Smooth muscle cell (in vitro differentiated cells): ENCODE measurements around the gene CBR4. TPM values are rescaled to one million over a fixed set of nuclear protein-coding genes. Genes with fewer than 3 reads are reported as not detected.

Experiments
- DNase-seq: peaks from one replicate; lab custom pipeline; 2025; ENCODE audit not compliant: unreplicated experiment; lab: John Stamatoyannopoulos, UW
- H2AFZ ChIP-seq: fragments of 200-600 bp; sonication (generic); 2 replicates; pipeline ENCODE4 v1.6.0; 2016; ENCODE audit warnings: antibody characterized with exemption, low read depth, mild to moderate bottlenecking
- H3F3A ChIP-seq: fragments of 200-600 bp; sonication (generic); 2 replicates; pipeline ENCODE4 v1.6.0; 2017; ENCODE audit warnings: antibody characterized with exemption, low read depth
- H3K27ac ChIP-seq: fragments of 200-600 bp; sonication (generic); 2 replicates; pipeline ENCODE4 v1.5.1; 2016; ENCODE audit warnings: low read depth, mild to moderate bottlenecking
- H3K27me3 ChIP-seq: fragments of 200-600 bp; sonication (generic); 2 replicates; pipeline ENCODE4 v1.6.1; 2016; ENCODE audit warnings: low read depth, mild to moderate bottlenecking
- H3K36me3 ChIP-seq: fragments of 200-600 bp; sonication (generic); 2 replicates; pipeline ENCODE4 v1.5.1; 2016; ENCODE audit warnings: low read depth
- H3K4me1 ChIP-seq: fragments of 200-600 bp; sonication (generic); 2 replicates; pipeline ENCODE4 v1.5.1; 2016; ENCODE audit warnings: low read depth
- H3K4me2 ChIP-seq: fragments of 200-600 bp; sonication (generic); 2 replicates; pipeline ENCODE4 v1.6.0; 2016; ENCODE audit warnings: mild to moderate bottlenecking
- H3K4me3 ChIP-seq: fragments of 200-600 bp; sonication (generic); 2 replicates; pipeline ENCODE4 v1.5.1; 2016; ENCODE audit warnings: mild to moderate bottlenecking
- H3K79me2 ChIP-seq: fragments of 200-600 bp; sonication (generic); 2 replicates; pipeline ENCODE4 v1.6.0; 2016; ENCODE audit warnings: low read depth, mild to moderate bottlenecking
- H3K9ac ChIP-seq: fragments of 200-600 bp; sonication (generic); 2 replicates; pipeline ENCODE4 v1.6.0; 2016; ENCODE audit warnings: low read depth
- H3K9me3 ChIP-seq: fragments of 200-600 bp; sonication (generic); replicated peaks from 2 replicates; pipeline ENCODE4 v1.5.1; 2016; ENCODE audit warnings: low read depth
- H4K20me1 ChIP-seq: fragments of 200-600 bp; sonication (generic); 2 replicates; pipeline ENCODE4 v1.6.0; 2016; ENCODE audit warnings: low read depth
- CTCF ChIP-seq: fragments of 200-600 bp; sonication (generic); IDR thresholded peaks from 2 replicates; pipeline ENCODE4 v1.5.1; 2017; ENCODE audit warnings: borderline replicate concordance, mild to moderate bottlenecking, antibody characterized with exemption; ENCODE audit not compliant: insufficient read depth, poor library complexity, severe bottlenecking
- WGBS: methylation state at CpG from one replicate; pipeline ENCODE4 v1.1.7; 2016; ENCODE audit warnings: low lambda C conversion rate; 5-methylcytosine and 5-hydroxymethylcytosine counted together
- polyA plus RNA-seq: library from polyadenylated mRNA; unstranded; fragments of >200 nt; fragmentation: Nextera tagmentation; extraction: Ambion mirVana; gene quantifications from 2 replicates; pipeline ENCODE4 v1.2.1, GENCODE V29; 2016
- total RNA-seq: library from RNA; depleted of rRNA; stranded (reverse); fragments of >200 nt; gene quantifications from 2 replicates; pipeline ENCODE4 v1.2.3, GENCODE V29; 2014

CBR4 gene
- total and polyA plus RNA-seq, 2 experiments from 2014 or later = 7.6 to 14.5 TPM

DNA sequence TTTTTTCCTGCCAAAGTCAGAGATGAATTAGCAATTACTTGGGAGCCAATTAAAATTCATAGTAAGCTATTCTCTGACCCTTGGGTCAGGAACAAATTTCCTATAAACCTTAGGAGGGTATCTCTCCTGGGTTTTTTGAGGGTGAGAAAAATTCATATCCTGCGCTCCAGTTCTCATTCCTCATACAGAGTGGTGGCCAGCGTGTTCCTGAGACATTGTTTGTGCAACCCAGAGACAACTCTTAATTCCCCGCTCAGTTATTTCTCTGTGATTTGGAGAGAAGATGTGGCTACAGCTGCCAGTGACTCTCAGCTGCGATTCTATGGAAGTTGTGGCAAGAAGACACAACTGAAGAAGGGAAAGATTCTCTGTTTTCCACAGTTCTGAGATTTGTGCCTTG lies 37.9 kb upstream of the CBR4 start:
- Histone ChIP-seq H3K4me1 (peaks cover 11% of the 10 kb centered on the region), H3F3A (no peaks in the 10 kb centered on the region), H3K4me3 (no peak overlapping the region), H3K9ac (no peak overlapping the region), H3K27me3 (peaks cover 2% of the 10 kb centered on the region), H3K36me3 (no peaks in the 10 kb centered on the region), H2AFZ (no peak overlapping the region), H3K9me3 (no peaks in the 10 kb centered on the region), H3K27ac (no peak overlapping the region), H3K4me2 (no peak overlapping the region), H3K79me2 (no peaks in the 10 kb centered on the region), H4K20me1 (no peaks in the 10 kb centered on the region)
- DNase-seq = no peak
- no peak for TF ChIP-seq CTCF
- 92% methylated on average over 4 of the region's 4 CpGs for WGBS

GRCh38 chr4:169045862-169046584 lies 36.0 kb upstream of the CBR4 start:
- Histone ChIP-seq H4K20me1 (no peaks in the 10 kb centered on the region), H2AFZ (no peak overlapping the region), H3K27ac (no peak overlapping the region), H3K27me3 (no peaks in the 10 kb centered on the region), H3K9ac (no peak overlapping the region), H3F3A (no peaks in the 10 kb centered on the region), H3K9me3 (no peaks in the 10 kb centered on the region), H3K79me2 (no peaks in the 10 kb centered on the region), H3K36me3 (no peaks in the 10 kb centered on the region), H3K4me1 (peaks cover 16% of the 10 kb centered on the region), H3K4me2 (no peak overlapping the region), H3K4me3 (no peak overlapping the region)
- TF ChIP-seq CTCF = no peak
- DNase-seq = no peak
- WGBS = 76% methylated on average over 15 of the region's 15 CpGs

DNA sequence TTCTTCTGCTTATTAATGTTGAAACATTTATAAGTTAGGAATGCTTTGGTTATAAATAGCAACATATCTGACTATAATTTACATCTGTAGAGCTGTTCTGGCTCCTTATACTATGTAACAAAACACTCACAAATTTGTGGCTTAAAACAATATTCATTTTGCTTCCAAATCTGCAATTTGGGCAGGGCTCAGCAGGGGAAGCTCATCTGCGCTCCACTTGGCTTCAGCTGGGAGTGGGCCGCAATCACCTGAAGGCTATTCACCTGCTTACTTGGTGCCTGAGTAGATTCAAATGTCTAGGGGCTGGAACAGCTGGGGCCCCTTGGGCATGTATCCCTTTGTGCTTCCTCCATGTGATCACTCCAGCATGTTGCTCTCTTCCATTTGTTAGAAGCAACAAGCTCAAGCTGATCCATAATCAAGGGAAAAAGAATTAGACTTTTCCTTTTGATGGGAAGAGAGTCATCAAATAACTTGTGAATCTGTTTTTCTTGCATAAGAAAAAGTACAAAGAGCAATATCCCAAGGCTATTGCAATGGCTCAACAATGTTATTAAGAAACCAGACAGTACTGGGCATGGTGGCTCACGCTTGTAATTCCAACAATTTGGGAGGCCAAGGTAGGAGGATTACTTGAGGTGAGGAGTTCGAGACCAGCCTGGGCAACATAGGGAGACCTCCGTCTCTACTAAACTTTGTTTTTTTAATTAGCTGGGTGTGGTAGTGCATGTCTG lies 34.8 kb upstream of the CBR4 start:
- Histone ChIP-seq H3K4me2 (no peak overlapping the region), H3K27ac (no peak overlapping the region), H2AFZ (no peak overlapping the region), H3K27me3 (no peaks in the 10 kb centered on the region), H4K20me1 (no peaks in the 10 kb centered on the region), H3K9ac (no peak overlapping the region), H3K4me3 (no peak overlapping the region), H3K4me1 (peaks cover 13% of the 10 kb centered on the region), H3F3A (no peaks in the 10 kb centered on the region), H3K79me2 (no peaks in the 10 kb centered on the region), H3K9me3 (no peaks in the 10 kb centered on the region), H3K36me3 (no peaks in the 10 kb centered on the region)
- WGBS = 97% methylated on average over 5 of the region's 5 CpGs
- TF ChIP-seq CTCF = no peak
- DNase-seq = no peak
